ENCODE results near the gene GOSR1.

DNA sequence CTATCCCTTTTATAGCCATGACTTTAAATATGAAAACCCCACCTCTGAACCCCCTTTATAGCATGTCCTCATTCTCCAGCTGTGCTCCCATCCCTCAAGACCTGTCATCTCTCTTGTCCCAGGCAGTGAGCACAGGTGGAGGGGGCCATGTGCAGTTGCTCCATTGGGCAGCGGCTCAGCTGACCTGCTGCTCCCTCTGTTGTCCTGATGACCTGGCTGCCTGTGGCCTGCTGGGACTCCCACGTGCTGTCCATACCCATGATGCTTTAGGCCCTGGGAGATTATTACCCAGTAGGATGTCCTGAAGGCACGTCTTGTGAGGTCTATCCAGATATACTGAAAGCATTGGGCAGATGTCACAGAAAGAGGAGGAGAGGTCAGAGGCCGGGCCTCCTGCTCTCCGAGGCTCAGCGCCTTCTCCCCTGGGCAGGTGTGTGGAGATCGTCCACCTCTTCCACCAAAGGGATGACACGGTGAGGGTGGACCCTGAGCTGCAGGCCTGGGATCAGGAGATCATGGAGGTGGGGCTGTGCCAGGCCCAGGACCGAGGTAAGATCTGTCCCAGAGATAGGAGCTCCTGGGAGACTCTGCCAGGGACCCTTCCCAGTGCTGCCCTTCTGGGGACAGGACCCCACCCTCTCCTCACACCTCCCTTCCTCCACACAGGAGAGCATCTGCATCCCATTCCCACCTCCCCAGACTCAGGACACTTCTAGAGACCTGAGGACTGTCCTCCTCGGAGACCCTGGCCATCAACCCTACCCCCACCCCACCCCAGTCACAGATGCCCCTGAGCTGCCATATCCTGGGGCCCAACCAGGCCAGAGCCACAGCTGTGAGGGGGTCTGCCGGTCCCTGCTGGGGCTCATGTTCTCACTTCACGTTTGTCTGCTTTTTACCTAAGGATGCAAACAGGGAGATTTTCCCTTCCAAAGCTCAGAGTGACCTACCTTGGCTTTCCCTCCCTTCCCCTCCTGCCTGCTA lies 58.0 kb downstream of the GOSR1 start:
- TF ChIP-seq GATA3 (IDR thresholded peaks at IDR 0.05; ENCODE audit: low read depth, low read length), result no peak
- TF ChIP-seq GATA2 (IDR thresholded peaks at IDR 0.05; ENCODE audit: low read depth, low read length), result no peak
